Osteocyte (in vitro differentiated cells): ENCODE results near the gene AMN. TPM values are rescaled to one million over a fixed set of nuclear protein-coding genes. Genes with fewer than 3 reads are reported as not detected.

Experiments used
- DNase-seq: peaks from one replicate; pipeline ENCODE4 v3.0.0; 2021; ENCODE audit warnings: mixed read lengths; ENCODE audit not compliant: unreplicated experiment; ENCODE audit errors: extremely low spot score
- H3K27ac Mint-ChIP-seq: one replicate; pipeline ENCODE4 v1.8.0; 2021; ENCODE audit warnings: mild to moderate bottlenecking, mixed read lengths; ENCODE audit not compliant: unreplicated experiment
- H3K27me3 Mint-ChIP-seq: one replicate; pipeline ENCODE4 v1.8.0; 2021; ENCODE audit warnings: mixed read lengths; ENCODE audit not compliant: unreplicated experiment
- H3K36me3 Mint-ChIP-seq: one replicate; pipeline ENCODE4 v1.8.0; 2021; ENCODE audit warnings: mixed read lengths; ENCODE audit not compliant: unreplicated experiment
- H3K4me1 Mint-ChIP-seq: one replicate; pipeline ENCODE4 v1.8.0; 2021; ENCODE audit warnings: mixed read lengths; ENCODE audit not compliant: unreplicated experiment
- H3K4me3 Mint-ChIP-seq: one replicate; pipeline ENCODE4 v1.8.0; 2021; ENCODE audit warnings: mild to moderate bottlenecking, moderate library complexity, mixed read lengths; ENCODE audit not compliant: unreplicated experiment
- H3K9me3 Mint-ChIP-seq: one replicate; pipeline ENCODE4 v1.8.0; 2021; ENCODE audit warnings: mixed read lengths; ENCODE audit not compliant: unreplicated experiment
- CTCF ChIP-seq: fragments of 200-600 bp; sonication (generic); IDR thresholded peaks from 2 replicates; pipeline ENCODE4 v1.5.0; 2021; ENCODE audit warnings: antibody characterized with exemption, mild to moderate bottlenecking, moderate library complexity
- total RNA-seq: library from RNA; stranded (reverse); gene quantifications from 2 replicates; pipeline ENCODE4 v1.2.1, GENCODE V29; 2021

Gene AMN
- total RNA-seq, 1 donor from 2014 or later: 0.86 TPM

GRCh38 chr14:102930138-102930752, 7.8 kb downstream of the AMN start:
- Mint-ChIP-seq H3K27ac (no peak overlapping the region), H3K27me3 (no peaks in the 10 kb centered on the region), H3K9me3 (no peaks in the 10 kb centered on the region), H3K4me1 (peaks cover 2% of the 10 kb centered on the region), H3K4me3 (no peak overlapping the region), H3K36me3 (peaks cover 6% of the 10 kb centered on the region)
- peak; percentile 22 for TF ChIP-seq CTCF
- DNase-seq: no peak

- no peak for TF ChIP-seq CTCF
- no peak overlapping the region for H3K27ac Mint-ChIP-seq
- peaks cover 9% of the 10 kb centered on the region for H3K36me3 Mint-ChIP-seq
- no peak overlapping the region for H3K4me3 Mint-ChIP-seq
- no peaks in the 10 kb centered on the region for H3K9me3 Mint-ChIP-seq
- H3K4me1 Mint-ChIP-seq: peaks cover 2% of the 10 kb centered on the region
- no peaks in the 10 kb centered on the region for H3K27me3 Mint-ChIP-seq
- no peak for DNase-seq
These were observed 8.5 kb downstream of the AMN start for GRCh38 chr14:102930753-102931579.

GRCh38 chr14:102931580-102932285, 9.3 kb downstream of the AMN start:
- H3K9me3 Mint-ChIP-seq: no peaks in the 10 kb centered on the region
- H3K27me3 Mint-ChIP-seq: no peaks in the 10 kb centered on the region
- peaks cover 2% of the 10 kb centered on the region for H3K4me1 Mint-ChIP-seq
- H3K4me3 Mint-ChIP-seq: no peak overlapping the region
- no peak for TF ChIP-seq CTCF
- no peak for DNase-seq
- H3K27ac Mint-ChIP-seq: no peak overlapping the region
- H3K36me3 Mint-ChIP-seq: peaks cover 12% of the 10 kb centered on the region

- Mint-ChIP-seq H3K9me3 (no peaks in the 10 kb centered on the region), H3K27ac (no peak overlapping the region), H3K27me3 (no peaks in the 10 kb centered on the region), H3K4me3 (no peak overlapping the region), H3K4me1 (peaks cover 2% of the 10 kb centered on the region), H3K36me3 (peaks cover 17% of the 10 kb centered on the region)
- no peak for DNase-seq
- TF ChIP-seq CTCF: no peak
These were observed 10.2 kb downstream of the AMN start for GRCh38 chr14:102932484-102933248.
